Uterus (tissue), 2 donors: ENCODE data around the gene CPNE4.

Experiments
- CTCF ChIP-seq, 4 experiments: fragments of 200-600 bp in 2 of 4; fragments of 450-650 bp in 2 of 4; sonication (generic) in 2 of 4; IDR thresholded peaks; one replicate each; pipeline ENCODE4 v1.5.1; 2016 to 2019; ENCODE audit warnings: antibody characterized with exemption in 4 of 4, mild to moderate bottlenecking in 2 of 4, moderate library complexity in 1 of 4
- POLR2A ChIP-seq, 2 donors: fragments of 450-650 bp; IDR thresholded peaks; one replicate each; pipeline ENCODE4 v1.6.1; 2016; ENCODE audit warnings: antibody characterized with exemption in 2 of 2, mild to moderate bottlenecking in 1 of 2, moderate library complexity in 1 of 2

GRCh38 chr3:131786386-131786785, 248.4 kb downstream of the CPNE4 start:
- TF ChIP-seq POLR2A (IDR thresholded peaks at IDR 0.05) (no peak), CTCF (IDR thresholded peaks at IDR 0.05) (no peak)
